IMR-90 (cell line): ENCODE data around the gene CD276. TPM values are rescaled to one million over a fixed set of nuclear protein-coding genes. Genes with fewer than 3 reads are reported as not detected.

Source experiments
- ATAC-seq: fragments of 200-7000 bp; cut with Tn5 transposase; 2 replicates; pipeline ENCODE4 v1.9.1; 2020; ENCODE audit warnings: low read depth, mild to moderate bottlenecking, moderate library complexity
- BruUV-seq: library from RNA; stranded (reverse); fragments of 400-500 nt; replicated peaks from 2 replicates; lab custom pipeline; 2021; lab: Mats Ljungman, UMichigan
- CTCF ChIA-PET: fragments of 300-600 bp; formaldehyde crosslinking; extraction: SDS; loops from one replicate; lab custom pipeline; 2021; ENCODE audit warnings: antibody characterized with exemption; lab: Yijun Ruan, JAX
- POLR2A ChIA-PET: fragments of 300-600 bp; sonication (Branson Sonifier 250); formaldehyde crosslinking; loops from one replicate; lab custom pipeline; 2022; ENCODE audit warnings: antibody characterized with exemption; ENCODE audit not compliant: unreplicated experiment; lab: Charles Lee
- DNase-seq: peaks from one replicate; pipeline ENCODE4 v3.0.0; 2013
- H2AFZ ChIP-seq: replicated peaks from 2 replicates; pipeline ENCODE3; 2013; ENCODE audit warnings: low read length, mild to moderate bottlenecking; ENCODE audit not compliant: poor library complexity
- H2AK5ac ChIP-seq: 2 replicates; pipeline ENCODE4 v1.6.1; 2013; ENCODE audit warnings: low read depth, low read length, inconsistent platforms
- H2AK9ac ChIP-seq: replicated peaks from 2 replicates; pipeline ENCODE3; 2013; ENCODE audit warnings: mild to moderate bottlenecking, low read depth, low read length, moderate library complexity; ENCODE audit not compliant: poor library complexity
- H2BK120ac ChIP-seq: 2 replicates; pipeline ENCODE4 v1.6.1; 2013; ENCODE audit warnings: low read depth, low read length, inconsistent platforms
- H2BK15ac ChIP-seq: 3 replicates; pipeline ENCODE4 v1.6.1; 2013; ENCODE audit warnings: low read depth, low read length, inconsistent platforms
- H2BK20ac ChIP-seq: 2 replicates; pipeline ENCODE4 v1.6.1; 2013; ENCODE audit warnings: low read depth, mild to moderate bottlenecking, inconsistent platforms, low read length, moderate library complexity
- H2BK5ac ChIP-seq: 2 replicates; pipeline ENCODE4 v1.6.1; 2013; ENCODE audit warnings: mild to moderate bottlenecking, low read depth, low read length, inconsistent platforms; ENCODE audit not compliant: poor library complexity, severe bottlenecking
- H3K14ac ChIP-seq: replicated peaks from 2 replicates; pipeline ENCODE4 v1.6.1; 2013; ENCODE audit warnings: low read depth, low read length, inconsistent platforms
- H3K18ac ChIP-seq: 2 replicates; pipeline ENCODE4 v1.6.1; 2013; ENCODE audit warnings: low read depth, low read length, control low read depth
- H3K23ac ChIP-seq: 2 replicates; pipeline ENCODE4 v1.6.1; 2013; ENCODE audit warnings: low read depth, low read length, inconsistent platforms
- H3K27ac ChIP-seq: 2 replicates; pipeline ENCODE4 v1.5.1; 2013; ENCODE audit warnings: mild to moderate bottlenecking, control low read depth, low read length; ENCODE audit not compliant: insufficient read depth
- H3K27me3 ChIP-seq: 2 replicates; pipeline ENCODE4 v1.6.1; 2013; ENCODE audit warnings: low read length; ENCODE audit not compliant: control insufficient read depth, insufficient read depth
- H3K36me3 ChIP-seq: 2 replicates; pipeline ENCODE4 v1.6.1; 2013; ENCODE audit warnings: low read length, mixed read lengths; ENCODE audit not compliant: control insufficient read depth, insufficient read depth
- H3K4ac ChIP-seq: 2 replicates; pipeline ENCODE4 v1.6.1; 2013; ENCODE audit warnings: low read depth, low read length, inconsistent platforms
- H3K4me1 ChIP-seq: 2 replicates; pipeline ENCODE4 v1.6.1; 2013; ENCODE audit warnings: low read length, mixed read lengths; ENCODE audit not compliant: control insufficient read depth, insufficient read depth
- H3K4me2 ChIP-seq: 2 replicates; pipeline ENCODE4 v1.6.1; 2013; ENCODE audit warnings: low read depth, mild to moderate bottlenecking, control low read depth, low read length, moderate library complexity
- H3K4me3 ChIP-seq: 2 replicates; pipeline ENCODE4 v1.5.1; 2013; ENCODE audit warnings: low read depth, mild to moderate bottlenecking, control low read depth, low read length, moderate library complexity; ENCODE audit not compliant: insufficient read depth
- H3K56ac ChIP-seq: 2 replicates; pipeline ENCODE4 v1.6.1; 2013; ENCODE audit warnings: low read length, inconsistent platforms; ENCODE audit not compliant: insufficient read depth; ENCODE audit errors: extremely low read depth
- H3K79me1 ChIP-seq, 2 experiments: 2 replicates each; pipeline ENCODE4 v1.6.1; 2013; ENCODE audit warnings: low read length in 2 of 2, inconsistent platforms in 1 of 2, low read depth in 1 of 2
- H3K9ac ChIP-seq: 2 replicates; pipeline ENCODE4 v1.6.1; 2013; ENCODE audit warnings: low read depth, low read length, control low read depth
- H3K9me1 ChIP-seq: 2 replicates; pipeline ENCODE4 v1.6.1; 2013; ENCODE audit warnings: low read length, inconsistent platforms; ENCODE audit not compliant: insufficient read depth
- H3K9me3 ChIP-seq: 2 replicates; pipeline ENCODE4 v1.6.1; 2013; ENCODE audit warnings: low read length; ENCODE audit not compliant: control insufficient read depth, insufficient read depth
- H4K20me1 ChIP-seq: 2 replicates; pipeline ENCODE4 v1.6.1; 2013; ENCODE audit warnings: low read length, inconsistent platforms; ENCODE audit not compliant: insufficient read depth
- H4K5ac ChIP-seq: 2 replicates; pipeline ENCODE4 v1.6.1; 2013; ENCODE audit warnings: mild to moderate bottlenecking, low read depth, low read length, control low read depth
- H4K8ac ChIP-seq, 2 experiments: 2 replicates each; pipeline ENCODE4 v1.6.1; 2013; ENCODE audit warnings: low read depth in 2 of 2, low read length in 2 of 2, control low read depth in 1 of 2, inconsistent platforms in 1 of 2
- H4K91ac ChIP-seq: 2 replicates; pipeline ENCODE4 v1.6.1; 2013; ENCODE audit warnings: low read depth, low read length, inconsistent platforms; ENCODE audit not compliant: insufficient read depth
- CEBPB ChIP-seq: IDR thresholded peaks from 2 replicates; pipeline ENCODE4 v1.6.1; 2012; ENCODE audit warnings: low read depth, low read length, improper control_type of control experiment
- CHD1 ChIP-seq: IDR thresholded peaks from 2 replicates; pipeline ENCODE4 v1.6.1; 2012; ENCODE audit warnings: low read depth, low read length, improper control_type of control experiment
- ELK1 ChIP-seq: fragments of 150-350 bp; IDR thresholded peaks from 2 replicates; pipeline ENCODE4 v1.6.1; 2016; ENCODE audit warnings: low read depth, mild to moderate bottlenecking, low read length, moderate library complexity, borderline replicate concordance
- FOS ChIP-seq: fragments of 150-350 bp; IDR thresholded peaks from 2 replicates; pipeline ENCODE4 v1.6.1; 2016; ENCODE audit warnings: low read depth, low read length
- MAFK ChIP-seq: IDR thresholded peaks from 2 replicates; pipeline ENCODE4 v1.6.1; 2012; ENCODE audit warnings: low read depth, low read length, improper control_type of control experiment
- MAZ ChIP-seq: IDR thresholded peaks from 2 replicates; pipeline ENCODE4 v1.6.1; 2012; ENCODE audit warnings: low read depth, mild to moderate bottlenecking, low read length, improper control_type of control experiment, moderate library complexity, borderline replicate concordance
- MXI1 ChIP-seq: IDR thresholded peaks from 2 replicates; pipeline ENCODE4 v1.6.1; 2012; ENCODE audit warnings: low read depth, mild to moderate bottlenecking, low read length, moderate library complexity, borderline replicate concordance
- NFE2L2 ChIP-seq: fragments of 150-350 bp; IDR thresholded peaks from 2 replicates; pipeline ENCODE4 v1.6.1; 2016; ENCODE audit warnings: low read depth, mild to moderate bottlenecking, low read length
- POLR2A ChIP-seq: IDR thresholded peaks from 2 replicates; pipeline ENCODE4 v1.6.1; 2012; ENCODE audit warnings: mild to moderate bottlenecking, low read depth, low read length
- RAD21 ChIP-seq: IDR thresholded peaks from 2 replicates; pipeline ENCODE4 v1.6.1; 2012; ENCODE audit warnings: low read length, improper control_type of control experiment
- RCOR1 ChIP-seq: IDR thresholded peaks from 2 replicates; pipeline ENCODE4 v1.6.1; 2012; ENCODE audit warnings: mild to moderate bottlenecking, low read length, improper control_type of control experiment; ENCODE audit not compliant: insufficient replicate concordance
- RFX5 ChIP-seq: IDR thresholded peaks from 2 replicates; pipeline ENCODE4 v1.8.0; 2012; ENCODE audit warnings: low read depth, mild to moderate bottlenecking, low read length, moderate library complexity
- SMC3 ChIP-seq: fragments of 150-350 bp; IDR thresholded peaks from 2 replicates; pipeline ENCODE4 v1.6.1; 2016; ENCODE audit warnings: low read depth, mild to moderate bottlenecking, antibody characterized with exemption, low read length, moderate library complexity
- WGBS, 2 experiments: methylation state at CpG; one replicate each; pipeline versions ENCODE4 v1.1.5 to v1.1.7; 2013; ENCODE audit warnings: missing lambda C conversion rate in 2 of 2; ENCODE audit not compliant: insufficient read length in 1 of 2; ENCODE audit errors: extremely low coverage in 2 of 2; 5-methylcytosine and 5-hydroxymethylcytosine counted together
- dilution Hi-C: fragments of 300-500 bp; cut with HindIII; formaldehyde crosslinking; loops from one replicate; pipeline ENCODE4 v1.14.3; 2018; ENCODE audit warnings: low sequenced_read_pairs; ENCODE audit not compliant: unreplicated experiment
- in situ Hi-C: fragments of 300-500 bp; cut with MboI; formaldehyde crosslinking; loops from 3 replicates; pipeline ENCODE4 v1.14.3; 2019; ENCODE audit warnings: low sequenced_read_pairs, inconsistent platforms, mixed read lengths
- intact Hi-C: fragments of 100-400 bp; cut with micrococcal nuclease; formaldehyde crosslinking; loops from 2 replicates; pipeline ENCODE4 v1.10.0; 2022
- polyA plus RNA-seq, 3 experiments: library from polyadenylated mRNA; depleted of rRNA; stranded (reverse); fragments of >200 nt; gene quantifications; 2 replicates each; pipeline ENCODE4 v1.2.3, GENCODE V29; 2012; ENCODE audit warnings: low replicate concordance in 1 of 3
- total RNA-seq: library from RNA; depleted of rRNA; stranded (reverse); fragments of >200 nt; gene quantifications from 2 replicates; pipeline ENCODE4 v1.2.3, GENCODE V29; 2012
- TF ChIP-seq, protein P1 (sequence below): fragments of 150-350 bp; IDR thresholded peaks from 2 replicates; pipeline ENCODE4 v1.6.1; 2017; ENCODE audit warnings: mild to moderate bottlenecking, antibody characterized with exemption, low read length, low read depth

Gene CD276
- total and polyA plus RNA-seq, 2 of the 4 experiments (the other 2 are of a cell fraction), result 30.8 to 149 TPM

DNA sequence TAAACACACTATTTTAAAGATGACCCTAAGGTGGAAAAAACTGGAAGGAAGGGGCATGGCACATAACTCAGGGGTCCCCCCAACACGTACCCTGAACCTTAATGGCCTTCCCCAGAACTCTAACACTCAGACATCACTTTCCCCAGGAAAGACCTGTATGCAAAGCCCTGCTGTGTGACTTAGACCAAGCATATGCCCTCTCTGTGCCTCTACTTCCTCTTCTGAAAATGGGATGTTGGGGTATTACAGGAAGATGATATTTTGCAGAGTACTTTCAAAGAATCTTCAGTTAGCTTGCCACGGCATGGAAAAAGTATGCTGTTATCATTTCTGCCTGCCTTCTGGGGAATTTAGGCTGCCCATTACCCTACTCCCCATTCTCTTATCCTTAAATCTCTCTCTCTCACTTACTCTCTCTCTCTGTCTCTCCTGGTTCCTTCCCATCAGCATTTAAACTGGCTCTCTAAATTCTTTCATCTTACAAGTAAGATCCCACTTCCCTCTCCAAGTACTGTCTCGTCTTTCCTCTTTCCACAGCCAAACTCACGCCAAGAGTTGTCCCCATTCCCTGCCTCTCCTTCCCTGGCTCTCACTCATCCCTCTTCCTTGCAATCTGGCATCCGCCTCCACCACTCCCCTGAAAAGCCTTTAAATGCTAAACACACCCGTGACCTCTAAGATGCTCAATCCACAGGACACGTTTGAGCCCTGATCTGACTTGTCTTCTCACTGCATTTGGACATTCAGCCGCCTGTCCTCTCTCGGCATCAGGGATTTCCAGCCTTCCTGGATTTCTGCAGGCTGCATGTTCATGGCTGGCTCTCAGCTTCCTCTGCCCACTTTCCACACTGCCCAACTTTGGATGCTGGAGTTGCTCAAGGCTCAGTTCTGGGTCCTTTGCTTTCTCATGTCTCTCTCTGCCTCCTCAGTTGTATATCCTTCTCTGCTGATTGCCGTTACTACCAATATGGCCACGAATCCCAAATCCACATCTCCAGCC lies 76.4 kb downstream of the CD276 start:
- no peak overlapping the region for H2BK5ac ChIP-seq
- DNase-seq (no peak), ATAC-seq (no peak)
- H2BK15ac ChIP-seq, result no peak overlapping the region
- no peak overlapping the region for H3K18ac ChIP-seq
- H3K14ac ChIP-seq, result no peak overlapping the region
- H2AK9ac ChIP-seq, result no peak overlapping the region
- H3K36me3 ChIP-seq, result no peaks in the 10 kb centered on the region
- CTCF ChIA-PET, result no interaction called here
- no peak overlapping the region for H3K56ac ChIP-seq
- no peaks in the 10 kb centered on the region for H3K79me1 ChIP-seq
- WGBS, 2 experiments, result 14% methylated on average over 8 of the region's 11 CpGs; no CpG with 5 or more reads in 1 of the 2 experiments
- no peak overlapping the region for H2BK20ac ChIP-seq
- no peak overlapping the region for H3K23ac ChIP-seq
- no peak overlapping the region for H3K27ac ChIP-seq
- H3K27me3 ChIP-seq, result peaks cover 78% of the 10 kb centered on the region
- H3K9me3 ChIP-seq, result peaks cover 5% of the 10 kb centered on the region
- H3K4me1 ChIP-seq, result no peaks in the 10 kb centered on the region
- in situ Hi-C loops, result no loop called here
- no peak overlapping the region for H3K4me3 ChIP-seq
- no TSS peak for BruUV-seq
- H4K20me1 ChIP-seq, result no peaks in the 10 kb centered on the region
- intact Hi-C loops, result no loop called here
- no peak overlapping the region for H4K8ac ChIP-seq
- no peak overlapping the region for H3K9ac ChIP-seq
- H2AFZ ChIP-seq, result peak overlapping the region; percentile 8
- dilution Hi-C loops, result no loop called here
- no peaks in the 10 kb centered on the region; the same call in 1 of the 2 replicates for H3K9me1 ChIP-seq
- H2AK5ac ChIP-seq, result no peak overlapping the region
- no peak overlapping the region for H2BK120ac ChIP-seq
- H3K4ac ChIP-seq, result no peak overlapping the region
- H4K91ac ChIP-seq, result no peak overlapping the region
- no peak overlapping the region for H4K5ac ChIP-seq
- H3K4me2 ChIP-seq, result no peak overlapping the region
- POLR2A ChIA-PET, result no interaction called here
- TF ChIP-seq SMC3, result no peak
- no peak for TF ChIP-seq MAFK
- TF ChIP-seq MAZ, result no peak
- TF ChIP-seq FOS, result no peak
- TF ChIP-seq RAD21, result no peak
- no peak for TF ChIP-seq RCOR1
- TF ChIP-seq POLR2A, result no peak
- no peak for TF ChIP-seq CHD1
- no peak for TF ChIP-seq NFE2L2
- no peak for TF ChIP-seq CEBPB
- TF ChIP-seq, protein P1, sequence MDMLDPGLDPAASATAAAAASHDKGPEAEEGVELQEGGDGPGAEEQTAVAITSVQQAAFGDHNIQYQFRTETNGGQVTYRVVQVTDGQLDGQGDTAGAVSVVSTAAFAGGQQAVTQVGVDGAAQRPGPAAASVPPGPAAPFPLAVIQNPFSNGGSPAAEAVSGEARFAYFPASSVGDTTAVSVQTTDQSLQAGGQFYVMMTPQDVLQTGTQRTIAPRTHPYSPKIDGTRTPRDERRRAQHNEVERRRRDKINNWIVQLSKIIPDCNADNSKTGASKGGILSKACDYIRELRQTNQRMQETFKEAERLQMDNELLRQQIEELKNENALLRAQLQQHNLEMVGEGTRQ, result no peak
- TF ChIP-seq ELK1, result no peak
- TF ChIP-seq MXI1, result no peak
- no peak for TF ChIP-seq RFX5
